DOHH2 (cell line): Measurements from ENCODE around the gene STAP2.

ENCODE experiments used
- H3F3A ChIP-seq: fragments of 200-600 bp; sonication (generic), shearing (Covaris generic); 2 replicates; pipeline ENCODE4 v1.6.0; 2016; ENCODE audit warnings: antibody characterized with exemption, mild to moderate bottlenecking; ENCODE audit not compliant: control insufficient read depth, insufficient read depth
- H3K27ac ChIP-seq: fragments of 200-600 bp; sonication (generic); 2 replicates; pipeline ENCODE4 v1.5.1; 2014; ENCODE audit warnings: low read depth, mild to moderate bottlenecking, low read length, moderate library complexity
- H3K27me3 ChIP-seq: fragments of 200-600 bp; sonication (generic); 2 replicates; pipeline ENCODE4 v1.6.1; 2014; ENCODE audit warnings: mild to moderate bottlenecking, low read length, mixed read lengths; ENCODE audit not compliant: control insufficient read depth
- H3K36me3 ChIP-seq: fragments of 200-600 bp; sonication (generic); 2 replicates; pipeline ENCODE4 v1.6.1; 2014; ENCODE audit warnings: mild to moderate bottlenecking, low read length, moderate library complexity, mixed read lengths; ENCODE audit not compliant: control insufficient read depth
- H3K4me1 ChIP-seq: fragments of 200-600 bp; sonication (generic); 2 replicates; pipeline ENCODE4 v1.6.1; 2014; ENCODE audit warnings: mild to moderate bottlenecking, low read length, mixed read lengths; ENCODE audit not compliant: control insufficient read depth
- H3K4me2 ChIP-seq: fragments of 200-600 bp; sonication (generic); 2 replicates; pipeline ENCODE4 v1.6.0; 2014; ENCODE audit warnings: mild to moderate bottlenecking, low read length, moderate library complexity
- H3K4me3 ChIP-seq: fragments of 200-600 bp; sonication (generic); 2 replicates; pipeline ENCODE4 v1.5.1; 2014; ENCODE audit warnings: mild to moderate bottlenecking, low read length, mixed read lengths
- H3K79me2 ChIP-seq: fragments of 200-600 bp; sonication (generic); 2 replicates; pipeline ENCODE4 v1.6.1; 2014; ENCODE audit warnings: mild to moderate bottlenecking, low read length, mixed read lengths; ENCODE audit not compliant: control insufficient read depth
- H3K9me2 ChIP-seq: fragments of 200-600 bp; sonication (generic); replicated peaks from 2 replicates; pipeline ENCODE4 v1.6.1; 2014; ENCODE audit warnings: mild to moderate bottlenecking, low read length, mixed read lengths; ENCODE audit not compliant: control insufficient read depth
- H3K9me3 ChIP-seq: fragments of 200-600 bp; sonication (generic); 2 replicates; pipeline ENCODE4 v1.6.1; 2014; ENCODE audit warnings: antibody characterized with exemption, low read length, mixed read lengths; ENCODE audit not compliant: control insufficient read depth, insufficient read depth
- H4K20me1 ChIP-seq: fragments of 200-600 bp; sonication (generic); 2 replicates; pipeline ENCODE4 v1.6.0; 2014; ENCODE audit warnings: low read depth, mild to moderate bottlenecking, antibody characterized with exemption, low read length, moderate library complexity; ENCODE audit not compliant: control insufficient read depth, insufficient read depth
- EZH2phosphoT487 ChIP-seq: fragments of 200-600 bp; sonication (generic); IDR thresholded peaks from 2 replicates; pipeline ENCODE4 v1.6.1; 2017; ENCODE audit warnings: borderline replicate concordance, mild to moderate bottlenecking, antibody characterized with exemption, low read length, moderate library complexity, mixed read lengths
- TF ChIP-seq, protein P1 (sequence below): fragments of 200-600 bp; sonication (generic); IDR thresholded peaks from one replicate; pipeline ENCODE4 v1.5.1; 2014; ENCODE audit warnings: antibody characterized with exemption, mild to moderate bottlenecking, low read depth, low read length; ENCODE audit not compliant: poor library complexity, severe bottlenecking

Gene STAP2

GRCh38 chr19:4301590-4302242, 36.9 kb downstream of the STAP2 start:
- H4K20me1 ChIP-seq, result no peaks in the 10 kb centered on the region
- H3K4me2 ChIP-seq, result no peak overlapping the region
- no peak for TF ChIP-seq EZH2phosphoT487
- TF ChIP-seq, protein P1, sequence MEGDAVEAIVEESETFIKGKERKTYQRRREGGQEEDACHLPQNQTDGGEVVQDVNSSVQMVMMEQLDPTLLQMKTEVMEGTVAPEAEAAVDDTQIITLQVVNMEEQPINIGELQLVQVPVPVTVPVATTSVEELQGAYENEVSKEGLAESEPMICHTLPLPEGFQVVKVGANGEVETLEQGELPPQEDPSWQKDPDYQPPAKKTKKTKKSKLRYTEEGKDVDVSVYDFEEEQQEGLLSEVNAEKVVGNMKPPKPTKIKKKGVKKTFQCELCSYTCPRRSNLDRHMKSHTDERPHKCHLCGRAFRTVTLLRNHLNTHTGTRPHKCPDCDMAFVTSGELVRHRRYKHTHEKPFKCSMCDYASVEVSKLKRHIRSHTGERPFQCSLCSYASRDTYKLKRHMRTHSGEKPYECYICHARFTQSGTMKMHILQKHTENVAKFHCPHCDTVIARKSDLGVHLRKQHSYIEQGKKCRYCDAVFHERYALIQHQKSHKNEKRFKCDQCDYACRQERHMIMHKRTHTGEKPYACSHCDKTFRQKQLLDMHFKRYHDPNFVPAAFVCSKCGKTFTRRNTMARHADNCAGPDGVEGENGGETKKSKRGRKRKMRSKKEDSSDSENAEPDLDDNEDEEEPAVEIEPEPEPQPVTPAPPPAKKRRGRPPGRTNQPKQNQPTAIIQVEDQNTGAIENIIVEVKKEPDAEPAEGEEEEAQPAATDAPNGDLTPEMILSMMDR, result no peak
- no peak overlapping the region for H3K4me3 ChIP-seq
- H3K27ac ChIP-seq, result no peak overlapping the region
- no peaks in the 10 kb centered on the region for H3F3A ChIP-seq
- H3K36me3 ChIP-seq, result no peaks in the 10 kb centered on the region
- H3K9me3 ChIP-seq, result no peaks in the 10 kb centered on the region
- H3K79me2 ChIP-seq, result no peaks in the 10 kb centered on the region
- H3K27me3 ChIP-seq, result no peaks in the 10 kb centered on the region
- H3K4me1 ChIP-seq, result peaks cover 3% of the 10 kb centered on the region; the same call in 1 of the 2 replicates
- H3K9me2 ChIP-seq, result no peaks in the 10 kb centered on the region

GRCh38 chr19:4300589-4300988, 38.0 kb downstream of the STAP2 start:
- TF ChIP-seq, protein P1, result no peak
- TF ChIP-seq EZH2phosphoT487, result no peak
- H3K27me3 ChIP-seq, result no peaks in the 10 kb centered on the region
- H3K27ac ChIP-seq, result no peak overlapping the region
- no peaks in the 10 kb centered on the region for H4K20me1 ChIP-seq
- H3K4me1 ChIP-seq, result peaks cover 7% of the 10 kb centered on the region; the same call in 1 of the 2 replicates
- no peaks in the 10 kb centered on the region for H3F3A ChIP-seq
- H3K4me3 ChIP-seq, result no peak overlapping the region
- no peaks in the 10 kb centered on the region for H3K79me2 ChIP-seq
- H3K9me3 ChIP-seq, result no peaks in the 10 kb centered on the region
- H3K36me3 ChIP-seq, result no peaks in the 10 kb centered on the region
- H3K9me2 ChIP-seq, result no peaks in the 10 kb centered on the region
- H3K4me2 ChIP-seq, result no peak overlapping the region

GRCh38 chr19:4298810-4299550, 39.6 kb downstream of the STAP2 start:
- Histone ChIP-seq H3K4me1 (peaks cover 4% of the 10 kb centered on the region; the same call in 1 of the 2 replicates), H3K27ac (no peak overlapping the region), H3K36me3 (no peaks in the 10 kb centered on the region), H3K9me3 (no peaks in the 10 kb centered on the region), H3K4me2 (no peak overlapping the region), H3K9me2 (no peaks in the 10 kb centered on the region), H3F3A (no peaks in the 10 kb centered on the region), H3K79me2 (no peaks in the 10 kb centered on the region), H3K4me3 (no peak overlapping the region), H3K27me3 (no peaks in the 10 kb centered on the region), H4K20me1 (no peaks in the 10 kb centered on the region)
- TF ChIP-seq EZH2phosphoT487, result no peak
